Heart left ventricle (tissue), 16 donors: Measurements from ENCODE around the gene PCAT6. TPM values are rescaled to one million over a fixed set of nuclear protein-coding genes. Genes with fewer than 3 reads are reported as not detected.

Experiments used
- ATAC-seq, 4 donors: fragments of 200-7000 bp; cut with Tn5 transposase; one replicate each; pipeline ENCODE4 v1.9.1; 2020 to 2022; ENCODE audit warnings: moderate library complexity in 4 of 4, mild to moderate bottlenecking in 3 of 4, moderate number of reproducible peaks in 1 of 4
- DNase-seq, 5 donors: peaks; one replicate each; pipeline ENCODE4 v3.0.0-alpha.2; 2020
- H3K27ac ChIP-seq, 12 donors: fragments of 200-600 bp; sonication (generic) in 4 of 12; one replicate each; pipeline versions ENCODE4 v1.5.0 to v1.8.0; 2016 to 2022; ENCODE audit warnings: mild to moderate bottlenecking in 2 of 12
- H3K27me3 ChIP-seq, 9 donors: fragments of 200-600 bp; sonication (generic) in 2 of 9; one replicate each; pipeline versions ENCODE4 v1.5.1 to v1.8.0; 2016 to 2022; ENCODE audit warnings: mild to moderate bottlenecking in 3 of 9
- H3K36me3 ChIP-seq, 9 donors: fragments of 200-600 bp; sonication (generic) in 2 of 9; one replicate each; pipeline versions ENCODE4 v1.5.0 to v1.8.0; 2018 to 2022; ENCODE audit warnings: mild to moderate bottlenecking in 2 of 9
- H3K4me1 ChIP-seq, 12 donors: fragments of 200-600 bp; sonication (generic) in 4 of 12; one replicate each; pipeline versions ENCODE4 v1.5.0 to v1.8.0; 2016 to 2022; ENCODE audit warnings: mild to moderate bottlenecking in 3 of 12
- H3K4me3 ChIP-seq, 12 donors: fragments of 200-600 bp; sonication (generic) in 4 of 12; one replicate each; pipeline versions ENCODE4 v1.5.0 to v1.8.0; 2017 to 2022; ENCODE audit warnings: mild to moderate bottlenecking in 9 of 12, moderate library complexity in 4 of 12
- H3K9me3 ChIP-seq, 12 donors: fragments of 200-600 bp; sonication (generic) in 4 of 12; one replicate each; pipeline versions ENCODE4 v1.5.0 to v1.8.0; 2016 to 2022; ENCODE audit warnings: mild to moderate bottlenecking in 1 of 12
- CTCF ChIP-seq, 12 donors: fragments of 200-600 bp; sonication (generic) in 4 of 12; IDR thresholded peaks; one replicate each; pipeline versions ENCODE4 v1.5.0 to v1.8.0; 2018 to 2022; ENCODE audit warnings: antibody characterized with exemption in 12 of 12, mild to moderate bottlenecking in 5 of 12
- POLR2A ChIP-seq, 2 donors: fragments of 450-650 bp; IDR thresholded peaks; one replicate each; pipeline ENCODE4 v1.6.1; 2017; ENCODE audit warnings: antibody characterized with exemption in 2 of 2, mild to moderate bottlenecking in 2 of 2, moderate library complexity in 2 of 2
- WGBS, 4 donors: extraction: QIAGEN DNeasy Blood & Tissue Kit in 2 of 4; methylation state at CpG; one replicate each; pipeline versions ENCODE4 v1.1.5 to v1.1.7; 2013 to 2018; 5-methylcytosine and 5-hydroxymethylcytosine counted together
- intact Hi-C, 10 donors: fragments of 100-400 bp; cut with DNase I; formaldehyde crosslinking; loops; one replicate each; pipeline versions ENCODE4 v1.11.1 to v1.14.2; 2022
- polyA plus RNA-seq, 2 donors: library from polyadenylated mRNA; stranded (reverse); fragments of 200-250 nt; gene quantifications; one replicate each; pipeline ENCODE4 v1.2.3, GENCODE V29; 2013
- total RNA-seq, 9 donors: library from RNA; depleted of rRNA in 2 of 9; stranded (reverse); fragments of >200 nt in 2 of 9; fragmentation: NEBNext Ultra II Directional in 3 of 9; extraction: Animal tissue kit (Norgen Biotek cat#: 25700) in 3 of 9; gene quantifications; one replicate each; pipeline versions ENCODE4 v1.1.0 to v1.2.4, GENCODE V29; 2016 to 2023
- donor health status: ischemic (EF 13 %, LVEDD 7.1; RV severe dilation, severe dysfunction).
- donor health status: healthy with polysubstance abuse.
- donor health status: DM: no; HTN: yes; CAD: no.
- donor health status: DM: no; HTN: no; CAD: no.
- donor health status: ischemic (EF 25% LVEDD 6.9; RV normal size, moderate dysfunction).
- donor health status: ischemic (EF 25% LVEDD 5.7; RV mildly dilated, moderate dysfunction).
- donor health status: healthy.
- donor health status: DM: yes; HTN: yes; CAD: no.
- donor health status: ischemic (EF 35%, LVEDD 5.7; RV mildly dilated, moderate dysfunction).
- donor health status: nonischemic (EF 11% LVEDD 7.7; RV severe dilation, severe dysfunction).
- donor health status: DM: yes; HTN: yes; CAD: no.
- donor health status: PGD.
- donor health status: ischemic (EF 29% LVEDD 5.4; RV normal size, mild dysfunction).
- donor health status: nonischemic (EF 23%, LVEDD 6.1; RV moderate dilation, normal function).

PCAT6 gene
- total and polyA plus RNA-seq, 11 donors: 0.39 to 2.5 (median 1.0) TPM; not detected in 1

- Histone ChIP-seq H3K27me3 (no peaks in the 10 kb centered on the region), H3K4me1 (no peaks in the 10 kb centered on the region), H3K4me3 (no peak overlapping the region), H3K9me3 (no peaks in the 10 kb centered on the region), H3K27ac (no peak overlapping the region), H3K36me3 (no peaks in the 10 kb centered on the region)
- WGBS, 4 donors: 66 to 70% (median 68%) methylated on average over 2 of the region's 2 CpGs
- TF ChIP-seq CTCF (IDR thresholded peaks at IDR 0.05) (no peak), POLR2A (IDR thresholded peaks at IDR 0.05) (no peak)
- no peak for DNase-seq
- ATAC-seq: no peak
- intact Hi-C loops: no loop called here
Measured at GRCh38 chr1:202848191-202848542, 37.4 kb downstream of the PCAT6 start.

- no peak for TF ChIP-seq CTCF (IDR thresholded peaks at IDR 0.05)
- TF ChIP-seq POLR2A (IDR thresholded peaks at IDR 0.05): no peak
- WGBS, 4 donors: 89 to 96% (median 91%) methylated on average over 6 to 7 of the region's 7 CpGs
- intact Hi-C loops: no loop called here
- Histone ChIP-seq H3K9me3 (no peaks in the 10 kb centered on the region), H3K27me3 (no peaks in the 10 kb centered on the region), H3K27ac (no peak overlapping the region), H3K36me3 (no peaks in the 10 kb centered on the region), H3K4me3 (no peak overlapping the region), H3K4me1 (no peaks in the 10 kb centered on the region)
- no peak for DNase-seq
- ATAC-seq: peak in 3 of 4 donors; percentile 20 to 46 (median 34)
Measured at GRCh38 chr1:202850593-202851362, 40.0 kb downstream of the PCAT6 start.

- Histone ChIP-seq H3K27me3 (no peaks in the 10 kb centered on the region), H3K36me3 (no peaks in the 10 kb centered on the region), H3K4me1 (no peaks in the 10 kb centered on the region), H3K9me3 (no peaks in the 10 kb centered on the region), H3K27ac (no peak overlapping the region), H3K4me3 (no peak overlapping the region)
- WGBS, 4 donors: 71 to 77% (median 74%) methylated on average over 13 to 15 of the region's 15 CpGs
- ATAC-seq (peak in 2 of 4 donors; percentile 52 to 58), DNase-seq (peak in 1 of 5 donors; percentile 47)
- intact Hi-C loops: no loop called here
- peak in 8 of 12 donors; percentile 14 to 42 (median 36) for TF ChIP-seq CTCF (IDR thresholded peaks at IDR 0.05)
- no peak for TF ChIP-seq POLR2A (IDR thresholded peaks at IDR 0.05)
Measured at GRCh38 chr1:202852163-202852904, 41.6 kb downstream of the PCAT6 start.

- WGBS, 4 donors: 89 to 95% (median 94%) methylated on average over 8 of the region's 8 CpGs
- no peaks in the 10 kb centered on the region for H3K9me3 ChIP-seq
- intact Hi-C loops: loop anchor here in 2 of 10 donors (5.0 kb wide), 1 partner anchor 42 kb away; the partner anchor contains the start of gene PCAT6 (in 2 of the 2)
- H3K36me3 ChIP-seq: no peaks in the 10 kb centered on the region
- H3K27me3 ChIP-seq: no peaks in the 10 kb centered on the region
- no peak for ATAC-seq
- no peak for TF ChIP-seq POLR2A (IDR thresholded peaks at IDR 0.05)
- TF ChIP-seq CTCF (IDR thresholded peaks at IDR 0.05): no peak
- DNase-seq: no peak
- no peak overlapping the region for H3K27ac ChIP-seq
- H3K4me3 ChIP-seq: no peak overlapping the region
- H3K4me1 ChIP-seq: peaks cover 0 to 13% (median 5%) of the 10 kb centered on the region in 12 donors
Measured at GRCh38 chr1:202854787-202855186, 44.0 kb downstream of the PCAT6 start.
